GM19025 (cell line): Measurements from ENCODE around the gene PTTG2.
"Not testable (repeated sequence)": the region's sequence is repeated elsewhere in the genome, so short reads cannot be mapped to it uniquely, and the experiment has no call there.

Source experiments
- ATAC-seq: cut with Tn5 transposase; IDR thresholded peaks from one replicate; pipeline ENCODE4 v1.9.1; 2021; ENCODE audit warnings: mild to moderate bottlenecking, low read depth, moderate library complexity; ENCODE audit not compliant: unreplicated experiment

The PTTG2 gene

DNA sequence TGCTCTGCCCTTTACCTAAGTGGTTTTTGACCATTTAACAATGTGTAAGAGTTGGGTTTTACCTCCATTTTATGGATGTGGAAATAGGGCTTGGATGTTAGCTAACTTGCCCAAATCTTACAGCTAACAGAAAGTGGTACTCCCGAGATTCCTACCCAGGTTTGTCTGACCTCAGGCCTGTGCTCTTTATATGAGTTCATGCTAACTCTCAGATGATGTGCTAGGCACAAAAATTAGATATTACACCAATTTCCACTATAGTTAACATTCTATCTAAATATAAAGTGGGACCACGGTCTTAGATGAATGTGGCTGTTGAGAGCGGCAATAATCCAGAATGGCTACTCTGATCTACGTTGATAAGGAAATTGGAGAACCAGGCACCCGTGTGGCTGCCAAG is at the start of gene PTTG2:
Gene PTTG2, plus strand, starts transcription at position 301 of the 400 bp plus-strand sequence. Its CDS starts 37 bp downstream, at position 338.
- ATAC-seq, result no peak

DNA sequence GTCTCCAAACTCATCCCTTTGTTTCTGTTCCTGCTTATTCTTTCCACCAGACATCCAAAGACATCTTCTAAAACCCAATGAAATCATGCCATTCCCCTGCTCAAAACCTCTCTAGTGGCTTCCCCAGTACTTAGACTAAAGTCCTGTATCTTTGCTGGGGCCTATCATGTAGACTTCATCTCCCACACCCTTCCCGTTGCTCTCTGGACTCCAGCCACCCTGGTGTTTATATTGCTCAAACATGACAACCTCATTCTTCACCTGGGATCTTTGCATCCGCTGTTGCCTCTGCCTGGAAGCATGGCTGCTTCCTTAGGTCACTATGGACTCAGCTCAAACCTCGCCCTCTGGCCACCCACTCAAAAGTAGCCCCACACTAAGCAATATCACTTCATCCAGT is 45.7 kb upstream of the PTTG2 start:
- no peak for ATAC-seq

DNA sequence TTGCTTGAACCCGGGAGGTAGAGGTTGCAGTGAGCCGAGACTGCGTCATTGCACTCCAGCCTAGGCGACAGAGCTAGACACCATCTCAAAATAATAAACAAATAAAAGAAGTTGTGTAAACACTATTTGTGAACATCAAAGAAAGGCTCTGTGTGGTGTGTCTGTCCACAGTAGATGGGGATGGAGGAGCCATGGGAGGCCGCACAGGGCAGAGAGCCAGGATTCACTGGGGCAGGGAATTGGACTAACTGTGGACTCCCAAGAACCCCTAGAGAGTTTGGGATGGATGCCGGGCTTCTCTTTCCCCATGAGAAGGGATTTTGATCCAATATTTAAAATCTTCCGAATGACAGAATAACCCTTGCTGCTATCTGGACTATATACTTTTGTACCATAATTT is 42.8 kb upstream of the PTTG2 start:
- ATAC-seq, result no peak

DNA sequence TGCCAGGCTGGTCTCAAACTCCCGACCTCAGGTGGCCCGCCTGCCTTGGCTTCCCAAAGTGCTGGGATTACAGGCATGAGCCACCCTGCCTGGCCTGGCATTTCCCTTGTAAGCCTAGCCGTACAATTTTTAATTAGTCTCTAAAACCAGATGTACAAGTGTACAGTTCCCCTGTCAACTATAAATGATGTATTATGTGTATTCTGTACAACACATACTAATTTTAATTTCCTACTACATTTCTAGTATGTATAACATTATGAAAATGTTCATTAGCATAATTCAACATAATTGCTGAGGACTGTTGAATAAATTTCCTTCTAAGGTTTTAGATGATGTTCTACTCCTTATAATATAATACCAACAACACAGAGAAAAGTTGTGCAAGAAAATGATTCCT is 41.5 kb upstream of the PTTG2 start:
- no peak for ATAC-seq

DNA sequence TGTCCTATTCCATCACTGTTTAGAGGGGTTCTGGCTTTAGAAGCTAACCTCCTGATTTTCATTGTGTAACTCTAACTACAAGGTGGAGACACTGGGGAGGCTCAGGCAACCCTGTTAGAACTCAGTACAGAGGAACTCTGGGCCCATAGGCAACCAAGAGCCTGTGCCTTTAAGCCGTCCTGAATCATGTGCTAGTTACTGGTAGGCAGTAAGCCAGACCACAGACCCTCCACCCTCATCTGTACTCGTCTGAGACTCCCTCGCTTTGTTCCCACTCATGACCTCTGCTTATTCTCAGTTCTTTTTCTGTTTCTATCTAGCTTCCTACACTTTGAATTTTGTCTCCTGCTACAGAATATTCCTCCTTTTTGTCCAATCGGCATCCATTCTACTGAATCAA is 37.9 kb upstream of the PTTG2 start:
- ATAC-seq, result no peak

DNA sequence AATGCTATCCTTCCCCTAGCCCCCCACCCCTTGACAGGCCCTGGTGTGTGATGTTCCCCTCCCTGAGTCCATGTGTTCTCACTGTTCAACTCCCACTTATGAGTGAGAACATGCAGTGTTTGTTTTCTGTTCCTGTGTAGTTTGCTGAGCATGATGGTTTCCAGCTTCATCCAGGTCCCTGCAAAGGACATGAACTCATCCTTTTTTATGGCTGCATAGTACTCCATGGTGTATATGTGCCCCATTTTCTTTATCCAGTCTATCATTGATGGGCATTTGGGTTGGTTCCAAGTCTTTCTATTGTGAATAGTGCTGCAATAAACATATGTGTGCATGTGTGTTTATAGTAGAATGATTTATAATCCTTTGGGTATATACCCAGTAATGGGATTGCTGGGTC is 37.1 kb upstream of the PTTG2 start:
- ATAC-seq, result not testable (repeated sequence)

DNA sequence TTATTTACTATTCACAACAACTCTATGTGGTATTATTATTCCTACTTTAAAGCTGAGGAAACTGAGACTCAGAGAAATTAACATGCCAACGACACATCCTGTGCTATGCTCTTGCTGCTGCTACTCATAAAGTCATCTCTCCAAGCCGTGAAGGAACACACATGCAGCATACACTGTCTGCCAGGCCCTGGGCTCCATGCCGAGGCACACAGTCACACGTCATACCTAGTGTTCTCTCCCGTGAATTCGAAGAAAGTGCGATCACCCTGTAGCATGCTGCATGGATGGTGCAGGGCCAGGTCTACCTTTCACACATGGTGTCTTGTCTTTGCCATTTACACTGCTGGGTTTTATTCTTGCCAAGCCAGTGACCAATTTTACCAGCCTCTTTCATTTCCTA is 35.3 kb upstream of the PTTG2 start:
- no peak for ATAC-seq

DNA sequence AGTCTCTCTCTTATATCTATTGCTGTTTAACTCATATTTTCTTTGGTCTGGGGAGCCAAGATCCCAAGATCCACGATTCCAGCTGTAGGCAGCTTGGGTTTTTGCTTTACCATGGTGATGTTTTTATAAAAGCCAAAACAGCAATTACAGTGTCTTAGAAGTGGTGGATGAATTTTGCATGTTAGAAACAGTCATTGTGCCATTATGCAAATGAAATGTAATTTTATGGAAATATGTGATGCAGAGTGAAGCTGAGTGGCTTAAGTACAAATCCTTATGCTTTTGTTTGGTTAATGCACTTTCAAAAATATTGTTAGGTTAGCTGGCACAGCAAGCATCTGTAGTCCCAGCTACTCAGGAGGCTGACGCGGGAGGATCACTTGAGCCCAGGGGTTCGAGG is 32.8 kb upstream of the PTTG2 start:
- ATAC-seq, result no peak

DNA sequence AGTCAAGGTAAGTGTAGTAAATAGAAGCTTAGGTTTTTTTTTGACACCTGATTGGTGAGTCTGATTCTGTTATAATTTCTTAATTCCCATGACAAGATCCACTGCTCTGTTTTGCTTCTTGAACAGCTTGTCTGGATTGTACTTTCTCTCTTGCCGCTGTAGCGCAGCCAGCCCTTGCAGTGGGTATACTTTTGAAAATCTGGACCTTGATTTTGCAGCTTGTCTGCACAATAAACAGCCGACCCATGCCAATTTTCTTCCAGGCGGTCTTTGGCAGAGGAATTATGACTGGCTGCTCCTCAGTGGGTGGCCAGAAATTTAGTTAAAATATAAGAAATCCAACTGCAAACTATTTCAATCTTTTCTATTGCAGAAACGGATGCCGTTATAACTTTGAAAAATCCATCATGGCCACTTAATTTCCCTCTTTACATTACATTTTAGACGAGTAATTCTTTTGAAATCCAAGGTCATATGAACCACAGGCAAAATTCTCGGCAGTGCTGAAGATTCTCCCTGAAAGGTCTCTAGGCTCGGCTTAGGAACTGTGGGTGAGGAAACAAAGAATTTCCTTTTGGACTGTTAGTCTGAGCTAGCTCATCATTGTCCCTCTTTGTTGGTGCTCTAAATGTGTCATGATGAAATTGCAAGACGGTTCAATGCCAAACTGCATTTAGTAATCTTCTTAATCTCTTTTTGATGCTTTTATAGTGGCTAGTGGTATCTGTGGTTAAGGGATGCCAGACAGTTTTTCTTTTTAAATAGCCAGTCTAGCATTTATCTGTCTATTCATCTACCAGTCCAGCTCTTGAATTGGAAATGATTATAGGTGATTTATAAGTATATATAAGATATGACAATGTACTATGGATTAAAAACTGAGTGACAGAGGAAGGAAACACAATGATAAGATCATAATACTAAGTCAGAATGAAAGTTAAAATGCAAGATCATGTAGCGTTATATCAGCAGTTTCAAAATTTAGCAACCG is 31.5 kb upstream of the PTTG2 start:
- ATAC-seq, result no peak

DNA sequence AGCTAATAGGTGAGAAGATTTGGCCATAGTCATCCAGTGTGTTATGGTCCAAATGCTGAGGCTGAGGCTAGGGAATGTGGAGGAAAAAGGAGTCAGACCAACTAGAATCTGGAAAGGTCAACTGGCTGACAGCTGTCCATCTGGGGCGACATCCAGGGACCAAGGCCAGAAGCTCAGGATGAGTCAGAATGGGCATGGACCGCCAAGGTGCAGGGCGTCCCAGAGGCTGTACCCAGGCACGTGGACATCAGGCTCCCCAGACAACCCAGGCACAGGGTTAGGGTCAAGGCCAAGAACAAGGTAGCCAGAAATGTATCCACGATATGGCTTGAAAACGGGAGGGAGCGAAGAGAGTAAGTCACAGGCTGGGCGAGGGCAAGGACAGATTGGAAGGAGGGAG is 26.1 kb upstream of the PTTG2 start:
- no peak for ATAC-seq

DNA sequence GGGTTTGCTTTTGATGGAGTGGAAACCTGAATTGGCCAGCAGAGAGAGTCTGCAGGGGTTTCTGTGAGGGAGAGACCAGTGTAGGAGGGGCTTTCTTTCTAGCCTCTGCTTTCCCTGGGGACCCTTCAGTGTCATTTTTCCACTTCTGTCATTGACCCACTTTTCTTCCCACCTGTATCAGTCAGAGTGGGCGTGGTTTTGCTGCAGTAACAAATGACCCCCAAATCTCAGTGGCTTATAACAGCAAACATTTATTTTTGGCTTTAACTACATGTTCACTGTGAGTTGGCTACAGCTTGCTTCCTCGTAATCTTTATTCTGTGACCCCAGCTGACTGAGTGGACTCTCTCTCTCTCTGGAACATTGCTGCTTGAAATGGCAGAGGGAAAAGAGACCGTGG is 25.6 kb upstream of the PTTG2 start:
- ATAC-seq, result no peak

DNA sequence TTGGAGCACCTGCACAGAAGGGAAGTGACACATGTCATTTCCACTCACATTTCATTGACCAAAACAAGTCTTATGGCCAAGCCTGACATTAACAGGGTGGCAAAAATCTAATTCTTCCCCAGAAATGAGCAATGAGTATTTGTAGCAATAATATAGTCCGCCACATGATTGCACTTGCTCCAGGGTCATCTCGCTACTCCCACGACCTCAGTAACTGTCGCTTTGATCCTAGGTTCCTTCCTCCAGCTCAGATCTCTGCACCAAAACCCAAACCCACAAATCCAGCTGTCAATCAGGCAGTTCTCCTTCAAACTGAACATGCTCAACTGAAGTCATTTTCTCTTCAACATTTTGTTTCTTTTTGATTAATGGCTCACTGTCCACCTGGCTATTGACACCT is 25.2 kb upstream of the PTTG2 start:
- no peak for ATAC-seq

DNA sequence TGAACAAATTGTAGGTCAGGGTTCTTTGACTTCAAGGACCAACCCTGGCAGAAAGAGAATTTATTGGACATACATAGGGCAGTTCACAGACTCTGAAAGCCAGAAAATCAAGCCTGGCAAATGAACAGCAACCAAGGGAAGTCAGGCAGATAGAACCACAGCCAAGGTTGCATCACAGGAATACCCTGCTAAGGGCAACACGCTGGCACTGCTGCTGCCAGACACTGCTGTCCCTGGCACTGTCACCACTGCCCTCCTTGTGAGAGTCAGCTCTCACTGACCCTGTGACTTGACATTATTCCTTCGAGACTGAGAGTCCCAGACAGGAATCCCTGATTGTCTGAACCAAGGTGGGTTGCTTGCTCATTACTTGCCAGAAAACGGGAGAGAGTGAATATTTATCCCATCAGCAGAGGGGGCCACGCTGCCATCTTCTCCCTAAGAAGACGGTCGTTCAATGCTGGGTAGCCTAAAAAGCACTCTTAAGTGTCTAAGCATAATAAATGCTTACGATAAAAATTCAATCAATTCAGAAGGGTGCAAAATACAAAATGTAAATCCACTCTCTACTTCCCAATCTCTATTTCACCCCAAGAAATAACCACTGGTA is 23.2 kb upstream of the PTTG2 start:
- no peak for ATAC-seq

DNA sequence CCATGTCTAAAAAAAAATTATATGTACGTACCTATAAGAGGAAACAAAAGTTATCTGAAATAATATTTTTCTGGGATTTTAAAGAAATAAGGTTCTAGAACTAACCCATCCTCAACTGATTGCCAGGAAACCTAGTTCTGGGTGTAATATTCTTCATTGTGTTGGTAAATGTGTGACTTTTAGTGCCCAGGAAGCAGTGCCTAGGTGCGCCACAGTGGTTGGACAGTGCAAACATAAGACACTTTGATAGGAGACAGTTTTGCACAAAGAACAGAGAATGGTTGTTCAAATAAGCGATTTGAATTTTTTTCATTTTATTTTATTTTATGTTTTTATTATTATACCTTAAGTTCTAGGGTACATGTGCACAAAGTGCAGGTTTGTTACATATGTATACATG is 22.0 kb upstream of the PTTG2 start:
- ATAC-seq, result no peak

DNA sequence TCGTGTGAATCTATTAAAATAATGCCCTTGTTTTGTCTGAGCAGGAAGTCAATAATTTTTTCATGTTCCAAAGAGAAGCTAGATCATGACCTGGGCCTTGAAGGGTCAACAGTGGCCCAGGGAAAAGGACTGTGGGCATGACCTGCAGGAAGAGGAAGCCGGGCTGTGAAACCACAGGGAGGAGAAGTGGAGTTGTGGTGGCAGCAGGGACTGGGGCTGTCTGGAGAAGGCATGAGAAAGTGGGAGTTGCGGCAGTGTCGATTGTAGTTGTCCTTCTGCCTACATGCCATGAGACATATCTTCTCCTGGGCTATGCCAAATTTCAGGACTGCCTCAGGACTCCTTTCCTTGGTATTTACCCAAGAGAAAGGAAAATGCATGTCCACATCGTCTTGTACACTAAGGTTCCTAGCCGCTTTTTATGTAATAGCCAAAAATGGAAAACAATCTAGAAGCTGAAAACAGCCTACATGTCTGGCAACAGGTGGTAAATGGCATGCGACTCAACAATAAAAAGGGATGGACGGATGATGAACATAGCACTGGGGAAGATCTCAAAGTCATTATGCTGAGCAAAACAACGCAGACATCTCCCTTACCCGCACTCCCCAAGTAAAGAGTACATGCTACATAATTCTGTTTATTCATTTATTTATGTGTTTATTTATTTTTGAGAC is 13.6 kb upstream of the PTTG2 start:
- ATAC-seq, result no peak

DNA sequence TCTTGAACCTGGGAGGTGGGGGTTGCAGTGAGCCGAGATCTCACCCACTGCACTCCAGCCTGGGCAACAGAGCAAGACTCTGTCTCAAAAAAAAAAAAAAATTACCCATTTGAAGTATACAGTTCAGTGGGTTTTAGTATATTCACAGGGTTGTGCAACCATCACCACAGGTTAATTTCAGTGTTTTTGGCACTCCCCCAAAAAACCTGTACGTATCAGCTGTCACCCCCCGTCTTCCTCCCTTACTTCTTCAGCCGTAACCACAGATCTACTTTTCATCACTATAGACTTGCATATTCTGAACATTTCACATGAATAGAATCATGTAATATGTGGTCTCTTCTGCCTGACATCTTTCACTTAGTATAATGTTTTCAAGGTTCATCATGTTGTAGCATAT is 11.7 kb upstream of the PTTG2 start:
- ATAC-seq, result no peak

DNA sequence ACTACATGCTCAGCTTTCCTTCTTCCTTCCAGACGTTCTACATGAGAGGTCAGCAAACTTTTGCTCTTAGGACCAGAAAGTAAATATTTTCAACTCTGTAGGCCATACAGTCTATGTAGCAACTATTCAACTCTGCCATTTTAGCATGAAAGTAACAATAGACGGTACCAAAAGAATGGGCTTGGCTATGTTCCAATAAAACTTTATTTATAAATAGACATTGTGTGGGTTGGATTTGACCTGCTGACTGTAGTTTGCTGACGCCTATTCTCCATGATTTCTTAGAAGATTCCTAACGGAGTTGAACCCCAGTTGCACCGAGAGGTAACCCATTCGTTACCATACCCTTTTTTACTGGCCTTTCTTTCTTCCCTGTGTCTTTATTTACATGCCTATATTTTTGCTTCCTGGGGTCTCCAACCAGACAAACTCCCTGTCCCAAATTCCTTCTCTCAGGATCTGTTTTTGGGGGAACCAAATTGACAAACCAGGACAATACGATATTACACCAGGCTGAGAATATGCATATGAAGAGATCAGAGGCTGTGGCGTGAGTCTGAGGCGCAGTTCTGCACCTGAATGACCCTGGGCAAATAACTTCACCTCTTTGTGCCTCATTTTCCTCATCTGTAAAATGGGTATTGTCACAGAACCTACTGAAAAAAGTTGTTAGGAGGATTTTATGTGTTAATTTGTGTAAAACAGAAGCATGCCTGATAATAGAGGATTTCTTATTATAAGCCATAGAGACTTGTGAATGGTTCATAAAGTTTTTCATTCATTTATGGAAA is 10.4 kb upstream of the PTTG2 start:
- no peak for ATAC-seq

DNA sequence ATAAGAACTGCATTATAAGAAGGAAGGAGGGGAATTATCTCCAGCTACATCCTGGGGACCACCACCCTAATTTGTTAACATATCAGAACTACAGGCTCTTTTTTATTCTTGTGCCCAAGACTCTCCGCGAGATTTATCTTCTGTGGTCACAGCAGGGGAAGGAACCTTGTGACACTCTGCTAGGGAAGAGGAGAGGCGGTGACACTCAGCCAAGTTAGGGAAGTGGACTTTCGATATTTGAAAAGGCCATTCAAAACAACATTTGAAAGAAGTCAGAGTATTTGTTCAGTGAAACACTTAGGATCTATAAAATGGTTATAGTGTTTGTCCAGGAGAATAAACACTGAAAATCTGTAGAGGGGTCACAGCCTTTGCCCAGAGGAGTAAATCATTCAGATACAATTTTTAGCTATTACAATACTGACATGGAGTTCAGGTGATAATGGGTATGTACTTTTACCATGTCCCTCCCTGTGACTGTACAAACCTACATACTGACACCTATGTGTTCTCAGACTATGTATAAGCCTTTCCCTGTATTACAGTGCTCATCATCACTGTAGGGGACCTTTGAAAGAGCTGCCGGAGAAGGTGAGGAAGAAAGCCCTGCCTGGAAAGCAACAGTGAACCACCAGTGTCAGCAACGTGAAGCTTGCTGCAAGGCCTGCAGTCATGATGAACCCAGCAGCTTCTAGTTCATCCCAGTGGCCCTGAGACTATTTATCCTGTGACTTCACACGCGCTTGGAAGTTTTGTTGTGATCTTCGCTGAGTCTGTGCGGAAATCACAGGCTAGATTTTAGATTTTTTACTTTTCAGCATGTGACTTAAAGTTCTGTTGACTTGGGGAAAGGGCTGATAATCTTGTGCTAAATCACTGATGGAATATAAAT is 8.5 kb upstream of the PTTG2 start:
- no peak for ATAC-seq

DNA sequence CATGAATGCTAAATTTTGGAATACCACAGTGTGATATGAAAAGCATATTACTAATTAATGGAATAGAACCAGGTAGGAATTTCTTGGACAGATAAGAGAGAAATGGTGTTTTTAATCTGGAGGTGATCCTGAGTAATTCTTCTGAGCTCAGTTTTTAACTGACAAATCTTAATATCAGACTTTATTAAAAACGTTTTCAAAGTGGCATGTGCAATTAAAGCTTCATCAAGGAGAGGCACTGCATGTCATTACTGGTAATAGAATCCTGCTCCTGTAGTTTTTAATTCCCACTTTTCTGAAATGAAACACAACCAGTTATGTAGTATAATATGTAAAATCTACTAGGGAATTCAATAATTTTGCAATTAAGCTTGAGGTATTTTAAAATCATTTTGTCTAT is 7.0 kb upstream of the PTTG2 start:
- no peak for ATAC-seq
